IPS DF 19.7 (cell line): Measurements from ENCODE around the gene MAN2B2.
"Not testable (repeated sequence)": the region's sequence is repeated elsewhere in the genome, so short reads cannot be mapped to it uniquely, and the experiment has no call there.

Source experiments
- DNase-seq: peaks from one replicate; pipeline ENCODE4 v3.0.0-alpha.2; 2013; ENCODE audit warnings: low read depth, low spot score

The MAN2B2 gene

GRCh38 chr4:6668391-6668790 is 93.4 kb downstream of the MAN2B2 start:
- no peak for DNase-seq

DNA sequence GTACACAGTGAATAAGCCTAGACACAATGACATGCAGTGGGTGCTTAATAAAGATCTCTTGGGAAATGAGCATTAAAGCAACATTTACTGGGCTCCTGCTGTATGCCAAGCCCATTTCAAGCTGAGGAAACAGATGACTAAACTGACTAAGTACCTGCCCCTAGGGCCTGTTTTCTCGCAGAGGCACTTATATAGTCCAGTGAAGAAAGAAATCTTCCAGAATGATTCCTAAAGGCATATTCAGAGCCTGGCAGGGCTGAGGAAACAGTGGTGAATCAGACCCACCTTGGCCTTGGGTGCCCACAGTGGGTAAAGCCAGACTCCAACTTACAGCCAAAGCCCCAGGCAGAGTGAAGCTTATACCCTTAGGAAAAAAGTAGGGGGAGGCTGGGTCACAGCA is 96.7 kb downstream of the MAN2B2 start:
- DNase-seq: no peak

DNA sequence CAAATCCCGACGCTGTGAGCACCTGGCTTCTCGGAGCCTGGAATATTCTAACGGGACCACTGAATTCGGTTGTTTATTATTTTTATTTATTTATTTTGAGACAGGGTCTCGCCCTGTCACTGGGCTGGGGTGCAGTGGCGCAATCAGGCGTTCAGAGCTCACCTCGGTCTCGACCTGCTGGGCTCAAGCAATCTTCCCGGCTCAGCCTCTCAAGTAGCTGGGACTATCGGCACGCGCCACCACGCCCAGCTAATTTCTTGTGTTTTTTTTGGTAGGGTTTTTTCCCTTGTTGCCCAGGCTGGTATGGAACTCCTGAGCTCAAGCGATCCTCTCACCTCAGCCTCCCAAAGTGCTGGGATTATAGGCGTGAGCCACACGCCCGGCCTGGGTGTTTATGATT is 97.1 kb downstream of the MAN2B2 start:
- DNase-seq: no peak

DNA sequence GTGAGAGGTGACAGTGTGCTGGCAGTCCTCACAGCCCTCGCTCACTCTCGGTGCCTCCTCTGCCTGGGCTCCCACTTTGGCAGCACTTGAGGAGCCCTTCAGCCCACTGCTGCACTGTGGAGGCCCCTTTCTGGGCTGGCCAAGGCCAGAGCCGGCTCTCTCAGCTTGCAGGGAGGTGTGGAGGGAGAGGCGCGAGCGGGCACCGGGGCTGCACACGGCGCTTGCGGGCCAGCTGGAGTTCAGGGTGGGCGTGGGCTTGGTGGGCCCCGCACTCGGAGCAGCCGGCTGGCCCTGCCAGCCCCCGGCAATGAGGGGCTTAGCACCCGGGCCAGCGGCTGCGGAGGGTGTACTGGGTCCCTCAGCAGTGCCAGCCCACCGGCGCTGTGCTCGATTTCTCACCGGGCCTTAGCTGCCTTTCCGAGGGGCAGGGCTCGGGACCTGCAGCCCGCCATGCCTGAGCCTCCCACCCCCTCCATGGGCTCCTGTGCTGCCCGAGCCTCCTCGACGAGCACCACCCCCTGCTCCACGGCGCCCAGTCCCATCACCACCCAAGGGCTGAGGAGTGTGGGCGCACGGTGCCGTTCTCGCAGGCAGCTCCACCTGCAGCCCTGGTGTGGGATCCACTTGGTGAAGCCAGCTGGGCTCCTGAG is 97.7 kb downstream of the MAN2B2 start:
- not testable (repeated sequence) for DNase-seq
